Measurements from ENCODE around the gene CTNNBIP1. TPM values are rescaled to one million over a fixed set of nuclear protein-coding genes. Genes with fewer than 3 reads are reported as not detected.
A peak's percentile ranks its signal among the peaks of the same experiment; 100 is the strongest.

Gene CTNNBIP1
- total RNA-seq, 1 experiment from 2014 or later: 31.3 TPM

DNA sequence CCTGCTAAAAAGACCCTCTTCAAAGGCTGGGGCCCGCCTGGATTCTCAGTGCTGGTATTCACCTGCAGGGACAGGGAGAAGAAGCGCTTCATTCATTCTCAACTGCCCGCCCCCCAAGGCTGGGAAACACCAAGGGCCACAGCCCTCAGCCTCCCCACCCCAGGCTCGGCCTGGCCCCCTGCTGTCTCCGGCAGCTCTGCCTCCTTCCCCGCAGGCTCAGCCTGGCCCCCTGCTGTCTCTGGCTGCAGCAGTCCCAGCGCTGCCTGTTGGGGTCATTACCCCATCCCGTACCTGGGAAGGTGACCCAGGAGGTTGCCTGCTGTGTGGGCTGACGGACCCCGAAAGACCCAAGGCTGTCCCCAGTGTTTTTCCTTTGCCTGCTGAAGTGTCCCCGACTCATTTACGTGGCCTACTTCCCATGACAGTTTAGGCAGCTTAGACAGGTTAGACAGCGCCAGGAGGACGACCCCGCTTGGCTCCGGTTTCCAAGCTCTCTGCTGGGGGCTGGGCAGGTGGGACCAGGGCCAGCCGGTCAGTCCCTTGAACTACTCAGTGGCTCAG lies 63.4 kb downstream of the CTNNBIP1 start:
- Histone ChIP-seq H3K4me2 (ENCODE audit: low read length) (no peak overlapping the region), H3K27me3 (ENCODE audit: insufficient read depth, low read length) (no peaks in the 10 kb centered on the region), H4K20me1 (ENCODE audit: insufficient read depth) (no peaks in the 10 kb centered on the region), H3K4me1 (ENCODE audit: control insufficient read depth in 1 of 2, insufficient read depth in 2 of 2, low read length in 2 of 2) (no peaks in the 10 kb centered on the region; a peak in 1 of 4 replicates), H2AFZ (ENCODE audit: low read depth, low read length, poor library complexity, severe bottlenecking) (no peak overlapping the region), H3K27ac (ENCODE audit: low read depth, low read length) (no peak overlapping the region), H3K79me2 (ENCODE audit: insufficient read depth, low read length) (no peaks in the 10 kb centered on the region), H3K36me3 (ENCODE audit: control insufficient read depth in 1 of 2, insufficient read depth in 2 of 2, low read length in 2 of 2) (no peaks in the 10 kb centered on the region), H3K4me3 (replicated peaks in 1 of 2; ENCODE audit: low read depth in 1 of 2, low read length in 2 of 2) (no peak overlapping the region), H3K9ac (ENCODE audit: low read length) (no peak overlapping the region), H3K9me2 (ENCODE audit: insufficient read depth) (no peaks in the 10 kb centered on the region), H3K9me3 (ENCODE audit: control insufficient read depth in 1 of 2, insufficient read depth in 1 of 2, low read depth in 1 of 2, low read length in 2 of 2) (no peaks in the 10 kb centered on the region)
- TF ChIP-seq ZNF274 (IDR thresholded peaks at IDR 0.05; ENCODE audit: low read depth, low read length): no peak
- TF ChIP-seq, protein P1, sequence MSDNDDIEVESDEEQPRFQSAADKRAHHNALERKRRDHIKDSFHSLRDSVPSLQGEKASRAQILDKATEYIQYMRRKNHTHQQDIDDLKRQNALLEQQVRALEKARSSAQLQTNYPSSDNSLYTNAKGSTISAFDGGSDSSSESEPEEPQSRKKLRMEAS (IDR thresholded peaks at IDR 0.05): no peak
- no peak for TF ChIP-seq CBX3 (IDR thresholded peaks at IDR 0.05; ENCODE audit: low read depth)
- no peak for TF ChIP-seq FOSL1 (IDR thresholded peaks at IDR 0.05; ENCODE audit: low read depth)
- TF ChIP-seq EZH2 (IDR thresholded peaks at IDR 0.05): no peak
- no peak for TF ChIP-seq RAD21 (IDR thresholded peaks at IDR 0.05; ENCODE audit: low read depth)
- no peak for TF ChIP-seq ZFX (IDR thresholded peaks at IDR 0.05)
- no peak for TF ChIP-seq EZH2phosphoT487 (IDR thresholded peaks at IDR 0.05; ENCODE audit: borderline replicate concordance)
- TF ChIP-seq, protein P2, sequence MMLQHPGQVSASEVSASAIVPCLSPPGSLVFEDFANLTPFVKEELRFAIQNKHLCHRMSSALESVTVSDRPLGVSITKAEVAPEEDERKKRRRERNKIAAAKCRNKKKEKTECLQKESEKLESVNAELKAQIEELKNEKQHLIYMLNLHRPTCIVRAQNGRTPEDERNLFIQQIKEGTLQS (IDR thresholded peaks at IDR 0.05): no peak
- TF ChIP-seq, protein P3, sequence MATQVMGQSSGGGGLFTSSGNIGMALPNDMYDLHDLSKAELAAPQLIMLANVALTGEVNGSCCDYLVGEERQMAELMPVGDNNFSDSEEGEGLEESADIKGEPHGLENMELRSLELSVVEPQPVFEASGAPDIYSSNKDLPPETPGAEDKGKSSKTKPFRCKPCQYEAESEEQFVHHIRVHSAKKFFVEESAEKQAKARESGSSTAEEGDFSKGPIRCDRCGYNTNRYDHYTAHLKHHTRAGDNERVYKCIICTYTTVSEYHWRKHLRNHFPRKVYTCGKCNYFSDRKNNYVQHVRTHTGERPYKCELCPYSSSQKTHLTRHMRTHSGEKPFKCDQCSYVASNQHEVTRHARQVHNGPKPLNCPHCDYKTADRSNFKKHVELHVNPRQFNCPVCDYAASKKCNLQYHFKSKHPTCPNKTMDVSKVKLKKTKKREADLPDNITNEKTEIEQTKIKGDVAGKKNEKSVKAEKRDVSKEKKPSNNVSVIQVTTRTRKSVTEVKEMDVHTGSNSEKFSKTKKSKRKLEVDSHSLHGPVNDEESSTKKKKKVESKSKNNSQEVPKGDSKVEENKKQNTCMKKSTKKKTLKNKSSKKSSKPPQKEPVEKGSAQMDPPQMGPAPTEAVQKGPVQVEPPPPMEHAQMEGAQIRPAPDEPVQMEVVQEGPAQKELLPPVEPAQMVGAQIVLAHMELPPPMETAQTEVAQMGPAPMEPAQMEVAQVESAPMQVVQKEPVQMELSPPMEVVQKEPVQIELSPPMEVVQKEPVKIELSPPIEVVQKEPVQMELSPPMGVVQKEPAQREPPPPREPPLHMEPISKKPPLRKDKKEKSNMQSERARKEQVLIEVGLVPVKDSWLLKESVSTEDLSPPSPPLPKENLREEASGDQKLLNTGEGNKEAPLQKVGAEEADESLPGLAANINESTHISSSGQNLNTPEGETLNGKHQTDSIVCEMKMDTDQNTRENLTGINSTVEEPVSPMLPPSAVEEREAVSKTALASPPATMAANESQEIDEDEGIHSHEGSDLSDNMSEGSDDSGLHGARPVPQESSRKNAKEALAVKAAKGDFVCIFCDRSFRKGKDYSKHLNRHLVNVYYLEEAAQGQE (IDR thresholded peaks at IDR 0.05; ENCODE audit: low read depth): no peak
- TF ChIP-seq POLR2AphosphoS5 (IDR thresholded peaks at IDR 0.05; ENCODE audit: low read depth, low read length): no peak
- TF ChIP-seq POLR2A (IDR thresholded peaks at IDR 0.05; ENCODE audit: borderline replicate concordance, extremely low read depth, insufficient read depth, insufficient read length): no peak
- TF ChIP-seq, protein P4, sequence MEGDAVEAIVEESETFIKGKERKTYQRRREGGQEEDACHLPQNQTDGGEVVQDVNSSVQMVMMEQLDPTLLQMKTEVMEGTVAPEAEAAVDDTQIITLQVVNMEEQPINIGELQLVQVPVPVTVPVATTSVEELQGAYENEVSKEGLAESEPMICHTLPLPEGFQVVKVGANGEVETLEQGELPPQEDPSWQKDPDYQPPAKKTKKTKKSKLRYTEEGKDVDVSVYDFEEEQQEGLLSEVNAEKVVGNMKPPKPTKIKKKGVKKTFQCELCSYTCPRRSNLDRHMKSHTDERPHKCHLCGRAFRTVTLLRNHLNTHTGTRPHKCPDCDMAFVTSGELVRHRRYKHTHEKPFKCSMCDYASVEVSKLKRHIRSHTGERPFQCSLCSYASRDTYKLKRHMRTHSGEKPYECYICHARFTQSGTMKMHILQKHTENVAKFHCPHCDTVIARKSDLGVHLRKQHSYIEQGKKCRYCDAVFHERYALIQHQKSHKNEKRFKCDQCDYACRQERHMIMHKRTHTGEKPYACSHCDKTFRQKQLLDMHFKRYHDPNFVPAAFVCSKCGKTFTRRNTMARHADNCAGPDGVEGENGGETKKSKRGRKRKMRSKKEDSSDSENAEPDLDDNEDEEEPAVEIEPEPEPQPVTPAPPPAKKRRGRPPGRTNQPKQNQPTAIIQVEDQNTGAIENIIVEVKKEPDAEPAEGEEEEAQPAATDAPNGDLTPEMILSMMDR (IDR thresholded peaks at IDR 0.05 in 2 of 3, conservative IDR thresholded peaks at IDR 0.05 in 1 of 3; ENCODE audit: borderline replicate concordance in 1 of 3, insufficient read depth in 1 of 3, low read depth in 2 of 3, low read length in 2 of 3): no peak
- no peak for TF ChIP-seq YY1 (IDR thresholded peaks at IDR 0.05; ENCODE audit: extremely low read depth, insufficient replicate concordance, low read depth, low read length)
- TF ChIP-seq JUND (IDR thresholded peaks at IDR 0.05): no peak
- TF ChIP-seq, protein P5, sequence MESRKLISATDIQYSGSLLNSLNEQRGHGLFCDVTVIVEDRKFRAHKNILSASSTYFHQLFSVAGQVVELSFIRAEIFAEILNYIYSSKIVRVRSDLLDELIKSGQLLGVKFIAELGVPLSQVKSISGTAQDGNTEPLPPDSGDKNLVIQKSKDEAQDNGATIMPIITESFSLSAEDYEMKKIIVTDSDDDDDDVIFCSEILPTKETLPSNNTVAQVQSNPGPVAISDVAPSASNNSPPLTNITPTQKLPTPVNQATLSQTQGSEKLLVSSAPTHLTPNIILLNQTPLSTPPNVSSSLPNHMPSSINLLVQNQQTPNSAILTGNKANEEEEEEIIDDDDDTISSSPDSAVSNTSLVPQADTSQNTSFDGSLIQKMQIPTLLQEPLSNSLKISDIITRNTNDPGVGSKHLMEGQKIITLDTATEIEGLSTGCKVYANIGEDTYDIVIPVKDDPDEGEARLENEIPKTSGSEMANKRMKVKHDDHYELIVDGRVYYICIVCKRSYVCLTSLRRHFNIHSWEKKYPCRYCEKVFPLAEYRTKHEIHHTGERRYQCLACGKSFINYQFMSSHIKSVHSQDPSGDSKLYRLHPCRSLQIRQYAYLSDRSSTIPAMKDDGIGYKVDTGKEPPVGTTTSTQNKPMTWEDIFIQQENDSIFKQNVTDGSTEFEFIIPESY (IDR thresholded peaks at IDR 0.05; ENCODE audit: extremely low read depth, insufficient replicate concordance, low read length): no peak
- TF ChIP-seq CEBPB (IDR thresholded peaks at IDR 0.05; ENCODE audit: low read depth): no peak
- TF ChIP-seq TCF7L2 (IDR thresholded peaks at IDR 0.05; ENCODE audit: borderline replicate concordance, extremely low read depth, insufficient read depth, insufficient read length): no peak
- TF ChIP-seq ELF1 (IDR thresholded peaks at IDR 0.05; ENCODE audit: borderline replicate concordance, low read depth): no peak
- ChIA-PET POLR2A (no interaction called here), CTCF (no interaction called here), RAD21 (ENCODE audit: low non-redundant PET in 1 of 2, low total read pairs in 2 of 2, uncharacterized antibody in 2 of 2, unreplicated experiment in 2 of 2) (no interaction called here)
- BruUV-seq (replicated peaks): no TSS peak
- ATAC-seq (0 out of 2 replicates have a peak, but pooled peaks have one; percentile 14), DNase-seq (ENCODE audit: low read depth, low spot score) (no peak)
- intact Hi-C loops (cut with micrococcal nuclease): no loop called here

All from HCT116 (cell line).